SK-N-SH treated with all-trans-retinoic acid at 6 μM for 48 hours (cell line): ENCODE measurements around the gene TPSD1.
"Not testable (repeated sequence)": the region's sequence is repeated elsewhere in the genome, so short reads cannot be mapped to it uniquely, and the experiment has no call there.

ENCODE experiments used
- ATAC-seq: fragments of 200-7000 bp; cut with Tn5 transposase; 3 replicates; pipeline ENCODE4 v1.9.1; 2020; ENCODE audit warnings: mild to moderate bottlenecking, moderate library complexity
- ARNTL ChIP-seq: fragments of 450-650 bp; formaldehyde crosslinking; IDR thresholded peaks from 2 replicates; pipeline ENCODE4 v1.5.0; 2020; ENCODE audit warnings: low read depth, mild to moderate bottlenecking, moderate library complexity, borderline replicate concordance
- BACH2 ChIP-seq: fragments of 250-450 bp; sonication (Bioruptor Pico); IDR thresholded peaks from 2 replicates; pipeline ENCODE4 v1.9.0; 2021; ENCODE audit warnings: mild to moderate bottlenecking, borderline replicate concordance
- ESRRG ChIP-seq: fragments of 250-450 bp; sonication (Bioruptor Pico); IDR thresholded peaks from 2 replicates; pipeline ENCODE4 v1.6.1; 2021; ENCODE audit warnings: mild to moderate bottlenecking
- ISL1 ChIP-seq: fragments of 250-450 bp; sonication (Bioruptor Pico); IDR thresholded peaks from 2 replicates; pipeline ENCODE4 v2.1.2; 2022; ENCODE audit warnings: mild to moderate bottlenecking, moderate library complexity
- OSR1 ChIP-seq: fragments of 250-450 bp; sonication (Bioruptor Pico); IDR thresholded peaks from 2 replicates; pipeline ENCODE4 v1.8.0; 2022; ENCODE audit warnings: moderate library complexity, mild to moderate bottlenecking, inconsistent platforms
- RARB ChIP-seq: fragments of 250-450 bp; sonication (Bioruptor Pico); IDR thresholded peaks from 2 replicates; pipeline ENCODE4 v1.8.0; 2021; ENCODE audit warnings: mild to moderate bottlenecking, moderate library complexity
- SNAI2 ChIP-seq: fragments of 250-450 bp; sonication (Bioruptor Pico); IDR thresholded peaks from 2 replicates; pipeline ENCODE4 v1.5.0; 2020; ENCODE audit warnings: mild to moderate bottlenecking, moderate library complexity
- TCF4 ChIP-seq: fragments of 250-450 bp; sonication (Bioruptor Pico); IDR thresholded peaks from 2 replicates; pipeline ENCODE4 v1.8.0; 2021; ENCODE audit warnings: mild to moderate bottlenecking, moderate library complexity, borderline replicate concordance
- ZC3H10 ChIP-seq: fragments of 250-450 bp; sonication (Bioruptor Pico); IDR thresholded peaks from 2 replicates; pipeline ENCODE4 v1.5.1; 2021; ENCODE audit warnings: mild to moderate bottlenecking, moderate library complexity
- ZNF565 ChIP-seq: fragments of 450-650 bp; formaldehyde crosslinking; conservative IDR thresholded peaks from 2 replicates; pipeline ENCODE4 v1.5.0; 2020; ENCODE audit warnings: low read depth, mild to moderate bottlenecking, moderate library complexity
- ZNF8 ChIP-seq: fragments of 450-650 bp; formaldehyde crosslinking; IDR thresholded peaks from 2 replicates; pipeline ENCODE4 v1.5.0; 2020; ENCODE audit warnings: mild to moderate bottlenecking, moderate library complexity
- TF ChIP-seq, protein P1 (sequence below): fragments of 250-450 bp; sonication (Bioruptor Pico); IDR thresholded peaks from 2 replicates; pipeline ENCODE4 v1.8.0; 2021; ENCODE audit warnings: low read depth, mild to moderate bottlenecking, moderate library complexity, borderline replicate concordance
- TF ChIP-seq, protein P2 (sequence below): fragments of 250-450 bp; sonication (Bioruptor Pico); IDR thresholded peaks from 2 replicates; pipeline ENCODE4 v1.8.0; 2020; ENCODE audit warnings: mild to moderate bottlenecking, moderate library complexity, borderline replicate concordance
- TF ChIP-seq, protein P3 (sequence below): fragments of 250-450 bp; sonication (Bioruptor Pico); IDR thresholded peaks from 2 replicates; pipeline ENCODE4 v1.5.1; 2020; ENCODE audit warnings: low read depth, mild to moderate bottlenecking, moderate library complexity

The TPSD1 gene

DNA sequence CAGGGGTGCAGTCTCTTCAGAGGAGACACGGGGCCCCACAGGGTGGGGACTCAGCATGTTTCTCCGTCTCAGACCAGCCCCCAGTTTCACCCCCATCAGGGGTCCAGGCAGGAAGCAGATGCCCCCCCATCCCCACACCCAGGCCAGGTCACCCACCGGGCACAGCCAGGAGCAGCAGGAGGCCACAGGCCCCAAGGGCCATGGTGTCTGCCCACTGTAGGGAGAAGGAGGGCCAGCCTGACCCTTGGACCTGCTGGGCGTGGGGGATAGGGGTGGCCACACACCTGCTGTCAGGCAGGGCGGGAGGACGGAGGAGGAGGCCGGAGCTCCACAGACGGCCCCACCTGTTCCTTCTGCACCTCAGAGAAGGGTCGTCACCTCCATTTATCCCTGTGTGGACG lies 30.8 kb upstream of the TPSD1 start, which contains the start of gene TPSG1:
TSS of gene TPSG1 (minus strand) at position 218 of the 401 bp plus-strand sequence. CDS start at position 202, 16 bp downstream.
- ATAC-seq: no peak
- TF ChIP-seq ESRRG (CRISPR knock-in tag): no peak
- no peak for TF ChIP-seq ZNF8 (CRISPR knock-in tag)
- TF ChIP-seq BACH2 (CRISPR knock-in tag): no peak
- TF ChIP-seq, protein P1, sequence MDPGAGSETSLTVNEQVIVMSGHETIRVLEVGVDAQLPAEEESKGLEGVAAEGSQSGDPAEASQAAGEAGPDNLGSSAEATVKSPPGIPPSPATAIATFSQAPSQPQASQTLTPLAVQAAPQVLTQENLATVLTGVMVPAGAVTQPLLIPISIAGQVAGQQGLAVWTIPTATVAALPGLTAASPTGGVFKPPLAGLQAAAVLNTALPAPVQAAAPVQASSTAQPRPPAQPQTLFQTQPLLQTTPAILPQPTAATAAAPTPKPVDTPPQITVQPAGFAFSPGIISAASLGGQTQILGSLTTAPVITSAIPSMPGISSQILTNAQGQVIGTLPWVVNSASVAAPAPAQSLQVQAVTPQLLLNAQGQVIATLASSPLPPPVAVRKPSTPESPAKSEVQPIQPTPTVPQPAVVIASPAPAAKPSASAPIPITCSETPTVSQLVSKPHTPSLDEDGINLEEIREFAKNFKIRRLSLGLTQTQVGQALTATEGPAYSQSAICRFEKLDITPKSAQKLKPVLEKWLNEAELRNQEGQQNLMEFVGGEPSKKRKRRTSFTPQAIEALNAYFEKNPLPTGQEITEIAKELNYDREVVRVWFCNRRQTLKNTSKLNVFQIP (CRISPR knock-in tag): no peak
- no peak for TF ChIP-seq ZC3H10 (CRISPR knock-in tag)
- TF ChIP-seq ISL1 (CRISPR knock-in tag): no peak
- no peak for TF ChIP-seq ZNF565 (CRISPR knock-in tag)
- TF ChIP-seq, protein P2, sequence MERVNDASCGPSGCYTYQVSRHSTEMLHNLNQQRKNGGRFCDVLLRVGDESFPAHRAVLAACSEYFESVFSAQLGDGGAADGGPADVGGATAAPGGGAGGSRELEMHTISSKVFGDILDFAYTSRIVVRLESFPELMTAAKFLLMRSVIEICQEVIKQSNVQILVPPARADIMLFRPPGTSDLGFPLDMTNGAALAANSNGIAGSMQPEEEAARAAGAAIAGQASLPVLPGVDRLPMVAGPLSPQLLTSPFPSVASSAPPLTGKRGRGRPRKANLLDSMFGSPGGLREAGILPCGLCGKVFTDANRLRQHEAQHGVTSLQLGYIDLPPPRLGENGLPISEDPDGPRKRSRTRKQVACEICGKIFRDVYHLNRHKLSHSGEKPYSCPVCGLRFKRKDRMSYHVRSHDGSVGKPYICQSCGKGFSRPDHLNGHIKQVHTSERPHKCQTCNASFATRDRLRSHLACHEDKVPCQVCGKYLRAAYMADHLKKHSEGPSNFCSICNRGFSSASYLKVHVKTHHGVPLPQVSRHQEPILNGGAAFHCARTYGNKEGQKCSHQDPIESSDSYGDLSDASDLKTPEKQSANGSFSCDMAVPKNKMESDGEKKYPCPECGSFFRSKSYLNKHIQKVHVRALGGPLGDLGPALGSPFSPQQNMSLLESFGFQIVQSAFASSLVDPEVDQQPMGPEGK (CRISPR knock-in tag): no peak
- no peak for TF ChIP-seq RARB (CRISPR knock-in tag)
- TF ChIP-seq OSR1 (CRISPR knock-in tag): no peak
- TF ChIP-seq TCF4 (CRISPR knock-in tag): no peak
- no peak for TF ChIP-seq ARNTL (CRISPR knock-in tag)
- TF ChIP-seq, protein P3, sequence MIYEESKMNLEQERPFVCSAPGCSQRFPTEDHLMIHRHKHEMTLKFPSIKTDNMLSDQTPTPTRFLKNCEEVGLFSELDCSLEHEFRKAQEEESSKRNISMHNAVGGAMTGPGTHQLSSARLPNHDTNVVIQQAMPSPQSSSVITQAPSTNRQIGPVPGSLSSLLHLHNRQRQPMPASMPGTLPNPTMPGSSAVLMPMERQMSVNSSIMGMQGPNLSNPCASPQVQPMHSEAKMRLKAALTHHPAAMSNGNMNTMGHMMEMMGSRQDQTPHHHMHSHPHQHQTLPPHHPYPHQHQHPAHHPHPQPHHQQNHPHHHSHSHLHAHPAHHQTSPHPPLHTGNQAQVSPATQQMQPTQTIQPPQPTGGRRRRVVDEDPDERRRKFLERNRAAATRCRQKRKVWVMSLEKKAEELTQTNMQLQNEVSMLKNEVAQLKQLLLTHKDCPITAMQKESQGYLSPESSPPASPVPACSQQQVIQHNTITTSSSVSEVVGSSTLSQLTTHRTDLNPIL (CRISPR knock-in tag): no peak
- TF ChIP-seq SNAI2 (CRISPR knock-in tag): no peak

GRCh38 chr16:1225728-1226311 lies 30.0 kb upstream of the TPSD1 start:
- ATAC-seq: peak; percentile 49

GRCh38 chr16:1226692-1227091 lies 29.2 kb upstream of the TPSD1 start:
- not testable (repeated sequence) for ATAC-seq

DNA sequence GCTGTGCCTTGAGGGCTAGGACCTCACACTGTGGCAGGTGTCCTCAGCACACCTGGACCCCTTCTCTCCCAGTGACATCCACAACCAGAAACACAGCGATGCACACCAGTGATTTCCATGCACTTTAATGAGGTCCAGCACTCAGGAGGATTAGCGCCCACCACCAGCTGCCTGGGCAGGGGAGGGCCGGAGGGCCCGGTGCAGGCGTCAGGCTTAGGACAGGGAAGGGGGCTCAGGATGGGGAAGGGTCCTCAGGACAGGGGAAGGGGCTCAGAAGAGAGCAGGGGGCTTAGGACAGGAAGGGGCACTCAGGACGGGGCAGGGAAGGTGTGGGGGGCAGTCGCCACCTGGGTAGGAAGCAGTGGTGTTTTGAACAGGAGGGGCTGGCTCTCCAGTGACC lies 27.6 kb upstream of the TPSD1 start:
- not testable (repeated sequence) for ATAC-seq

DNA sequence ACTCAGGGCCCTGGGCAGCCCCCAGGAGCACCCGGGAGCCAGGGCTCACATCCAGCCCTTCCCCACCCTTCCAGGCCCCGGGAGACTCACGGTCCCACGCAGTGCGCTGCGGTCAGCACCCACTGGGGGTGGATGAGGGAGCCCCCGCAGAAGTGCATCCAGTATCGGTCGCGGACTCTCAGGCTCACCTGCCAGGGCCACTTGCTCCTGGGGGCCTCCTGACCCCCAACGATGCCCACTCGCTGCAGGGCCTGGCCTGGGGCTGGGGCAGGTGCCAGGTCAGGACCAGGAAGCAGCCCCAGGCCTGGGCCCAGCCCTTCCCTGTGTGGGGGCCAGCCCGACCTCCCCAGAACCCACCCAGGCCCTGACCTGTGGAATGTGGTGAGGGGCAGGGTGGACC lies 26.4 kb upstream of the TPSD1 start:
- ATAC-seq: not testable (repeated sequence)

DNA sequence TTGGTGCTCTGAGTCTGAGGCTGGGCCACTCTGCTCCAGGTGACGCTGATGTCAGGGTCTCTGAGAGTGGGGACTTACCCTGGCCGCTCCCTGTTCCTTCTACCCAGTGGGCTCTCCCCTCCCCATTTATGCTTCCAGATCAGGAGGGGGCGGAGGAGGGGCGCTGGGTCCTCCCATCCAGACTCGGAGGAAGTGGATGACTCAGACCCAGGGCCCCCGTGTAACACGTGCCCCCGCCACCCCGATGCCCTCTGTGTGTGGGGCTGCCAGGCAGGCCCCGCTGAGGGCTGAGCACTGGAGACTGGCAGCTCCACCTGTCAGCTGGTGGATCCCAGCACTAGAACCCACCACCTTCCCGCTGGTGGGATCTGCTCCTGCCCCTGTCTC lies 25.8 kb upstream of the TPSD1 start, which contains the start of gene TPSB2:
TSS of gene TPSB2 (minus strand) at position 101 of the 387 bp plus-strand sequence. CDS start 233 bp downstream, outside the sequence.
- not testable (repeated sequence) for ATAC-seq

GRCh38 chr16:1230471-1231212 lies 25.2 kb upstream of the TPSD1 start:
- not testable (repeated sequence) for ATAC-seq

GRCh38 chr16:1231301-1231700 lies 24.6 kb upstream of the TPSD1 start:
- not testable (repeated sequence) for ATAC-seq

- ATAC-seq: peak; percentile 83
Observed at GRCh38 chr16:1232049-1232748, 23.7 kb upstream of the TPSD1 start.

DNA sequence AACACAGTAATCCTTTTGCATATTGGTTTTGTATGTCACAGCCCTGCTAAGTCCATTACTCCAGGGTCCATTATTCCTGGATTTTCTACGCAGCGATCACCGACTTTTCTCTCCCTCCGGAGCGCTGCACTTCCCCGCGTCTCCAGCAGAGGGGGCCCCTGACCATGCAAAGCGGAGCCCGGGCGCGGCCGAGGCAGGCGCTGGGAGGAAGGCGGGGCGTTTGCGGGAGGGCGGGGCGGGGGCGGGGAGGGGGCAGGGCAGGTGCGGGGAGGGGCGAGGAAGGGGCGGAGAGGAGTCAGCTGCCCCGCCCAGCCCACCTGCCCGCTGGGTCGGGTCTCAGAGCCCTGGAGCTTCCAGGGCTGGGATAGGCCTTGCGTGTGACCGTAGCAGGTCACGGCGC lies 19.2 kb upstream of the TPSD1 start:
- peak; percentile 63 for ATAC-seq
